Non-pigmented ciliary epithelial cell (primary cell): ENCODE measurements around the gene SNX25.
"Not testable (repeated sequence)": the region's sequence is repeated elsewhere in the genome, so short reads cannot be mapped to it uniquely, and the experiment has no call there.

Source experiments
- DNase-seq: peaks from one replicate; pipeline ENCODE4 v3.0.0-alpha.2; 2010; ENCODE audit warnings: low read depth

Gene SNX25

DNA sequence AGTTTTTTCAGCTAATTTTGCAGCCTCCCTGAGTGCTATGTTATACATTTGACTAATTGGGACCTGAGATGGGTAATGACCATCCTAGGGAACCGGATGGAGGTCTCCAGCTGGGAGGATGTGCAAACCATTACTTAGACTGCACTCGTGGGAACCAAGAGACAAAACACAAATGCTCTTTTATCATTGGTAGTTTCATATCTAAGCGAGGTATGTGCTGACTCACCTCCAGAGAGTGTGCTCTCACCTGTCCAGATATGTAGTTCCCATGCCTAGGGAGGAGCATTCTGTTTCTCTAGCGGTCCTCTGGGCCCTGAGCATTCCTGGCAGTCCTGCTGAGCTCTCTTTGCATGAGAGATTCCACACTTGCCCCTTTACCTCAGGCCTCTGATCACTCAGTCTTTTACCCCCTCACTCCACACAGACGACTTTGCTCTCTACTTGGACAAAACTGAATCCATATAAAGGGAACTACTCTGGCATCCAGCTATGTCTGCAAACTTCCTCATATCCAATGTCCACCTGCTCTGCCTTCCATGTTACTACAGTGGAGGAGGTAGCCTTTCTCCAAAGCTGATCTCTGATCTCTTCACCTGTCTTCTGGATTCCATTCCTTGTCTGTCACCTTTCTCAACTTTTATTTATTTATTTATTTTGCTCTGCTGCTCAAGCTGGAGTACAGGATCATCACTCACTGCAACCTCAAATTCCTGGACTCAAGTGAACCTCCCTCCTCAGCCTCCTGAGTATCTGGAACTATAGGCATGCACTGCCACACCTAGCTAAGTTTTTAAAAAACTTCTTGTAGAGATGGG is 97.9 kb downstream of the SNX25 start:
- DNase-seq: no peak

DNA sequence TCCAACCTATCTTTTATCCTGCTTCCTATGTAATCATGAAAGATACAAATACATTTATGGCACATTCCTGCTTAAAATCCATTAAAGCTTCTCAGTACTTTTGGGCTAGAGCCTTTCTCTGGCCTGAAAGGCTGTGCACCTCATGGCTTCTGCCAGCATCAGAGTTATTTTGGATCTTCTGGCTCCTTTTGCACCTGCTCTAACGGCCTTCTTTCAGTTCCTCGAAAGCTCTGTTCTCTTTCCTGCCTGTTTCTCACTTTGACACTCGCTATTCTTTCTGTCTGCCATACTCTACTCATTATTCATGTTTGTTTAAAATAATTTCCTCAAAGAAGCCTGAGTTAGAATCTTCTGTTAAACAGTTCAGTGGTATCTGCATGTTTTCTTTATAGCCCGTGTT is 100.4 kb downstream of the SNX25 start:
- DNase-seq: no peak

DNA sequence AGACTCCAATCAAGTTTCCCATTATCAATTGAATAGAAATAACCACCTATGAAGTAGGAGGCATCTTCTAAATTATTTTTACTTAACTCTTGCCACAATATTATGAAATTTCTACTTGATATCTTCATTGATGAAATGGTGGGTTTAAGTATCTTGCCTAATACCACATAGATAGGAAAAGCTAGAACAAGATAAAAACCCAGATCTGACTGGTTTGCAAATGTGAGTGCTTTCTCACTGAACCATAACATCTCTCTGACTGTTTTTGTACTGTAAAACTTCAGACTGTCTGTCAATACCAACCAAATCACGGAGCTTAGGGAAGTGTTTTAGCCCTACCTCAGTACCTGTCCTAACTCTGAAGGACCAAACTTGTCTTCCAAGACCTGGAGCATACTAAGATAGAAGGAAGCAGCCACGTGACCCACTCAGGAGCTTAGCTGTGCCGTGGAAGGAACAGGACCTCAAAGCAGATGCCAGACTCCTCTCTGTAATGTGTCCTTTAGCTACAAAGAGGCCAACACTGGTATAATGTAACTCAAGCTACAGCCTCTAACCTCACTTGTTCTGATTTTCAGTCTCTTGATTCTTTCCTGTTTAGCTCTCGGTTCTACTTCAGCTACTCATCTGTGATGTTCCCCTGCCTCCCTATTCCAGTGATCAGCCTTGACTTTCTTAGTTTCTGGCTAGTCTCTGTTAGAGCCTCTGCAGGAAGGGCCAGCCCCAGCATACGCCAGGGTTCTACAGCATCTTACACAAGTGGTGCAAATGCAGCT is 101.9 kb downstream of the SNX25 start:
- DNase-seq: no peak

DNA sequence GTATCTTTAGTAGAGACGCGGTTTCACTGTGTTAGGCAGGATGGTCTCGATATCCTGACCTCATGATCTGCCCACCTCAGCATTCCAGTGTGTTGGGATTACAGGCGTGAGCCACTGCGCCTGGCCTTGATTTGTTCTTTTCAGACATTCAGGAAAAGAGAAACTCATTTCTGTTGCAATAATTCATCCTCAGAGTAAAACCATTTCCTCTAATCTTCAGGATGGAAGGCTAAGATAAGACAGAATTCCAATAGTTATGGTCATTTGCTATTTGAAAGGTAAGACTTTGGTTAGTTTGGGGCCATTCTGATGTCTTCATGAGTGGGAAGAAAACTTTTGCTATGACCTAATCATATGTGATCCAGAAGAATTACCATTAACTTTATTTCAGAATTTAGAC is 103.3 kb downstream of the SNX25 start:
- peak; percentile 58 for DNase-seq

DNA sequence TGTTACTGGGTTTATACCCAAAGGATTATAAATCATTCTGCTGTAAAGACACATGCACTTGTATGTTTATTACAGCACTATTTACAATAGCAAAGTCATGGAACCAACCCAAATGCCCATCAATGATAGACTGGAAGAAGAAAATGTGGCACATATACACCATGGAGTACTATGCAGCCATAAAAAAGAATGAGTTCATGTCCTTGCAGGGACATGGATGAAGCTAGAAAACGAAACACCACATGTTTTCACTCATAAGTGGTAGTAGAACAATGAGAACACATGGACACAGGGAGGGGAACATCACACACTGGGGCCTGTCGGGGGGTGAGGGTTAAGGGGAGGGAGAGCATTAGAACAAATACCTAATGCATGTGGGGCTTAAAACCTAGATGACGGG is 108.1 kb downstream of the SNX25 start:
- not testable (repeated sequence) for DNase-seq

DNA sequence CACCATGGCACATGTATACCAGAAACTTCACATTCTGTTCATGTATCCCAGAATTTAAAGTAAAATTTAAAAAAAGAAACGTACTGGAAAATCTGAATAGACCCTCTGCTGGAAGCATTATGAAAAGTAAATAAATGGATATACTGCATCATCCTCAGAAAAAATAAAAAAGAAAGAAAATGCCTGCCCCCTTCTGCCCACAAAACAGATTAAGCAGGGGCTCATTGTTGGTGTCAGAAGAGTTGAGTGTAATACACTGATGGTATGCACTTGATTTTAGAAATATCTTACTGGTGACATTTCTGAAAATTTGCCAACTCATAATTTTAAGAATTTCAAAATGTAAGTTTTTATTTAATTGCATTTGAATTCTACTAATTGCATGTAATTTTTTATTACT is 108.5 kb downstream of the SNX25 start:
- DNase-seq: no peak

DNA sequence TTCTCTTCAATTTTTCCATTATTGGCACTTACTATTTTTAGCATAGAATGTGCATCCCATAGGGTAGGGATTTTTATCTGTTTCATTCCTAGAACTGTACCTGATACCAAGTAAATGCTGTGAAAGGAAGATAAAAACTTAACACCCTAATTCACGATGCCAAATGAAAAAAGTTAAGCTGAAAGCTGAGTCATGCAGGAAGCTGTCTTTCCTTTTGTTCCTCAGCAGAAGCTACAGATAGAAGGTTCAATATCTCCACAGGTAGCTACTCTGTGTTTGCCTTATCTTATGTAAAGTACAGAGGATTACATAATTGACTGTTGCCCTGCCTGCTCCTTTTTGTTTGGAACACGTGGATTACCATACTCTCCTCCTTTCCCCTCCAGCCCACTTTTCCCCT is 109.3 kb downstream of the SNX25 start:
- DNase-seq: no peak

DNA sequence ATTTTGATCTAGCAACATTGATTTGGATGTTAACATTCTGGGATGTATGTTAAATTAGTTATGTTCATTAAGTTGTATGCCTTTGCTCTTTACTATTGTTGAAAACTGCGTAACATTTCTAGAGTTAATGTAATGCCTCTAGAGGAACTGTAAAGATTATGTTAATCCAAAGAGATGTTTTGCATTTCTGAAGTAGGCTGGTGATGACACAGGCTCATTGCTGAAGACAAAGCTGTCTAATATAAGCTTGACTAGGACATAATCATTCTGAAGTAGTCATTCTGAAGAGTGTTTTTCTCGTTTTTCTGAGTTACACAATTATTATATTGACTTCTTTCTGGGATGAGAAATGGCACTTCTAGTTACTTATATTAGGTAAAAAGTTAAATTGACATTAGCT is 113.4 kb downstream of the SNX25 start:
- DNase-seq: no peak

DNA sequence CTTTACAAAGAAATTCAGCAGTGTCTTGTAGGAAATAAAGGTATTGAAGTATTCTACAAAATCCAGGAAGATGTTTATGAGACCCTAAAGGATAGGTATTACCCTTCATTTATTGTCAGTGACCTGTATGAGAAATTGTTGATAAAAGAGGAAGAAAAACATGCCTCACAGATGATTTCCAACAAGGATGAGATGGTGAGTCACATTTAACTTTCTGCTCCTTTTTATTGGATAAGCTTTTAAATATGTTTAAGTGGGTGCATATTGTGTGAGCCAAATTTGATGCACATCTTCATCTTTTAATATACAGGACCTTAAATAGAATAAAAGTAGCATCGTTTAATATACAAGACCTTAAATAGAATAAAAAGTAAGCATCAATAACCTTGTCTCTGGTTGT is 114.2 kb downstream of the SNX25 start:
- no peak for DNase-seq

DNA sequence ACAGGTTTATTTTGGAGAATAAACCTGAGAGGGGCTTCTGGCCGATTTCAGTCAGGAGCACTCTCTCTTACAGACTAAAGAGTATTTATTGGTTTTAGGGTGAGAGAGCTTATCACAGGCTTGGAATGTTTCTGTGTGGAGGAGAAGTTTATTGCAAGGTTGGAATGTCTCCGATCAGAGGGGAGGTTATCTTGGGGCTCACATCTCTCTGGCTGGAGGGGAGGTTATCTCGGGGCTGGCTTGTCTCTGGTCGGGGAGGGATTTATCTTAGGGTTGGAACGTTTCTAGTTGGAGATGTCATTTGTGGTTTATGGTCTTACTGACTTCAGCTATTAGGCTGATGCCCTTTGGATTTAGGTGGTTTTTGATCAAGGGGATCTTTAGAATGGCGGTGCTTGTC is 115.0 kb downstream of the SNX25 start:
- DNase-seq: not testable (repeated sequence)

DNA sequence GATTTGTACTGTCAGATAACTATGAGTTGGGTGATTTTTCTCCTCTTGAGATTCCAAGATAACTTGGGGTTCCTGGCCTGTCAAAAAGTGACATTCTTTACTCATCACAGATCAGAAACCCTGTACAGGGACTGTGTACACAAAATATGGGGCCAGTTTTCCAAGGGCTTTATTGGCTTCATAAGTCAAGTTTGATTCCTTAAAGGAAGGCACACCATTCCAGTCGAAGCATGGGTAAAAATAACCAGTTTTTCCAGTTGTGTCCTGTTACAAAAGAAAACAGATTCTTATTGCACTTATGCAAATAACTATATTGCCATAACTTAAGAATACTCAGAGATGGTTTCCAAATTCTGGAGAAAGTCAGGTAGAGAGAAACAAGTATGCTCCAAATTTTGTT is 116.3 kb downstream of the SNX25 start:
- not testable (repeated sequence) for DNase-seq

DNA sequence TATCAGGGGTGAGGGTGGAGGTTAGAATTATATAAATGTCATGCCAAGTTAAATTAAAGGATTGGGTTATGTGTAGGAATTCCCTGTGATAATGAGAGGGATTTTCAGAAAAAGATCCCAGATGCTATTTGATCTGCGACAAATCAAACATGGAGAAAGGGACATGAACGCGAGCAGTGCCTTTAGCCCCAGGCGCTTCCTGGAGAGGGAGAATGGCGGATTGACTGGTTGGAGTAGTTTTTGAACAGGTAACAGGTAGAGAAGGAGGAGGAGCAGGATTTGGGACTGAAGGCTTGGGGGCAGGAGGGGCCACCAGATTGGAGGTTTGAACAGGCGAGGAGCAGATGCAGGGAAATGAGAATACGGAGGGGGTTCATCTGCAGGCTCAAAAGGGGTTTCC is 119.2 kb downstream of the SNX25 start:
- DNase-seq: no peak

DNA sequence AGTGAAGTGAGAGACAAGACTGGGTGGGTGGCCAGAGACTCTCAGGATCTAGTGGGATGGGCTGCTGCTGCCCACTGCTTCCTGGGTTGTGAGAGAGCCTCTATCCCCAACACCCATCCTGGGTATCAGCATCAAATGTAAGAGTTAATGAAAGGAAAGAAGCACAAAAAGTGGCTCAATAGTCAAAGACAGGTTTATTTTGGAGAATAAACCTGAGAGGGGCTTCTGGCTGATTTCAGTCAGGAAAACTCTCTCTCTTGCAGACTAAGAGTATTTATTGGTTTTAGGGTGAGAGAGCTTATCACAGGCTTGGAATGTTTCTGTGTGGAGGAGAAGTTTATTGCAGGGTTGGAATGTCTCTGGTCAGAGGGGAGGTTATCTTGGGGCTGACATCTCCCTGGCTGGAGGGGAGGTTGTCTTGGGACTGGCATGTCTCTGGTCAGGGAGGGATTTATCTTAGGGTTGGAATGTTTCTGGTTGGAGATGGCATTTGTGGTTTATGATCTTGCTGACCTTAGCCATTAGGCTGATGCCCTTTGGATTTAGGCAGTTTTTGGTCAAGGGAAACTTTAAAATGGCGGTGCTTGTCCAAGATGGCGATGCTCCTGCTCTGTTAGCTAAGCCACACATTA is 120.6 kb downstream of the SNX25 start:
- DNase-seq: not testable (repeated sequence)

DNA sequence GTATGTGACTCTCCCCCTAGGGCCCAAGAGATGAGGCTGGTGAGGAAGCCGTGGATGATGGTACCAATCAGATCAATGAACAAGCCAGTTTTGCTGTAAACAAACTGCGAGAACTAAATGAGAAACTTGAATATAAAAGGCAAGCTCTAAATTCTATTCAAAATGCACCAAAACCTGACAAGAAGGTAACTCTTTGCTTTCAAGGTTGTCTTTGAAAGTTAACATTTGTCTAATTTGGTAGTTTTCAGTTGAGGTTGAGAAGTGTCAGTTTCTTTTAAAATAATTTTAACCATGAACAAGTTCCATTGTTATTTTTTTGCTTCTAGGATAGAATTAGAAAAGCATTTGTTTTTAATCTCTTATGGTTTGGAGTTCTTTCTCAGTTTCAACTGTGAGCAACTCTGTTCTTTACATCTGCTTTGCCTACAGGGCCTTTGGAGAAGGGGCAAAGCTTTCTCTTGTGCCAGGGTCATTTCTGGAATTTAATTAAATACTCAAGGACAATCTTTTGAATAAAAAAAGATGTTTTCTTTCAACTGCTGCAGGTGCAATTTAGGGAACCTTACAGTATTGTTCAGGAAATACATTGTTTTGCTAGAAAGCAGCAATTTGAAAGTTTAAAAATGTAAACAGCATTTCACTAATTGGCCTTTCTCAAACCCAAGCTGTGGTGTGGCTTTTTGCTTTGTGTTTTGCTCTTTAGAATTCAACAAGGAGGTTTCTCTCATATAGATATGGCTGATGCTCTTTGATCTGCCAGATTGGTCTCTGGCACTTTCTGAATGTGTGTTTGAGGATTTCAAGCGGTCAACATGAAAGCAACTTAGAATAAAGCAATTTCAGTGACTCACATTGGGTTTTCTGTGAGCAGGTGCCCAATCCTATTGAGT is 123.4 kb downstream of the SNX25 start:
- no peak for DNase-seq

DNA sequence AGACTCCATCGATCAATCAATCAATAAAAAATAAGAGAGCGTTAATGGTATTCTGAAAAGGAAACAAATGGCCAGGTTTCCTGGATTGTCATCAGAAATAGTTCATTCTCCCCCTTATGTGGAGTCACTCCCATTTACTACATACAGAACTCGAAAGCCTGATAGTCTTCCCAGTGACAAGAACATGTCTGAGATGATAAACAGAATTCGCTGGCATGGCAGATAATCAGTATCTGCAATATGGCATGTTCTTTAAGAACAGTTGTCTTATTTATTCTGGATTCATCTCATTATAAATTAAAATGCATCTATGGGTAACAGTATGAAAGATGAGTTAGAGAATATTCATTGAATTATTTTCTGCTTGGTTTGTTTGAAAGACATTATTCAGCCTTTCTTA is 124.9 kb downstream of the SNX25 start:
- DNase-seq: no peak

DNA sequence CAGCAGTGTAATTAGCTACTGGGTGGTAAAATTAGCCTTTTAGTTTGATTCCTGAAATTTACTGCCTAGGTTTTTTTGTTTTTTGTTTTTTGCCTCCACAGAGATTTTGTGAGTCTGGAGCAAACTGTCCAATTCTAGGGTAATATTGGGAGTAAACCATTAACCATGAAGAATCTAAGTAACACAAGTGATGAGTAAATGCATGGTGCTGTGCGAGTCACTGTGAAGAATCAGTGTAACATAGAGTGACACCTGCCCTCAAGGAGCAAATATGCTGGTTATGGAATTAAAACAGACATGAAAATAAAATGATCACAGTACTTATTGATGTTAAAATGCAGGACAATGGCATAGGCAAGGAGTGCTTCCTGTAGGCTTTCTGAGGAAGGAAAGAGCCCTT is 126.2 kb downstream of the SNX25 start:
- no peak for DNase-seq

DNA sequence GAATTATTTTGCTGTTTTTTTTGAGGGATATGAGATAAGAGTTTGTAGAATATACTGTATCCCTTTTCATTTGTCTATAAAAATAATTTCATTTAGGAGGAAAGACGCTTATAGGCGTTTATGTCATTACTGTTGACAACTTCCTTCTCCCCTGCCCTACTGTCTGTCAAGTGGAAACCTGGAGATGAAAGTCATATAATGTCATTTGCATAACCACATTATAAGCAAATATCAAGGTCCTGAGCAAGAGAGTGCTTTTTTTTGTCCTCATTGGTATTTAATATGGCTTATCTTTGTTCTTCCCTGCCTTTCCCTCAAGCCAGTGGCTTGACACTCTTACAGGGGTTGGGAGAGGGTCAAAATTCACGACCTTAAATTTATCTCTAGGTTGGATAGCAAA is 130.5 kb downstream of the SNX25 start:
- DNase-seq: no peak

DNA sequence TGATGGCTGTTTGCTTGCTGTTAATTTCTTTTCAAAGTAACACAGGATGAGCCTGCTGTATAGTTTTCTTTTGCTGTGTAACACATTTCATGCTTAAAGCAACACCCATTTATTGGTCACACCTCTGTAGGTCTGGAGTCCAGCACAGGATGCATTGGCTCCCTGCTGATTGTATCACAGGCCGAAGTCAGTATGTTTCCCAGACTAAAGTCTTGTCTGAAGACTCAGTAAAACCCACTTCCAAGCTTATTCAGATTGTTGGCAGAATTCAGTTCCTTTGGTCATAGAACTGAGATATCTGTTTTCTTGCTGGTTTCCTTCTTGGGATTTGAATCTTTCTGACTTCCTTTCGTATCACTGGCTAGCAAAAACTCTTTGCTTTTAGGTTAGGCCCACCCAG is 132.0 kb downstream of the SNX25 start:
- DNase-seq: no peak

DNA sequence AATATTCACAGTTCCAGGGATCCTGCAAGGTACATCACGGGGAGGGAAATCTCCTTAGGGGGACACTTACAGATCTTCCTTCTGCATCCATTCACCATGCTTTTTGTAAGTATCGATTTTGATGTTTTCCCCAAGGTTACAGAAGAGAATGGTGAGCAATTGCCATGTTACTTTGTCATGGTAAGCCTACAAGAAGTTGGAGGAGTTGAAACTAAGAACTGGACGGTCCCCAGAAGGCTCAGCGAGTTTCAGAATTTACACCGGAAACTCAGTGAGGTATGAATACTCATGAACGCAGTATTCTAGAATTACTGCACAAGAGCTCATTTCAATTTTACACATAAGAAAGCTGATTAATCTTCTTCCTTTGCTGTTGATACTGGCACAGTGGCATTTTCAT is 132.4 kb downstream of the SNX25 start:
- no peak for DNase-seq

DNA sequence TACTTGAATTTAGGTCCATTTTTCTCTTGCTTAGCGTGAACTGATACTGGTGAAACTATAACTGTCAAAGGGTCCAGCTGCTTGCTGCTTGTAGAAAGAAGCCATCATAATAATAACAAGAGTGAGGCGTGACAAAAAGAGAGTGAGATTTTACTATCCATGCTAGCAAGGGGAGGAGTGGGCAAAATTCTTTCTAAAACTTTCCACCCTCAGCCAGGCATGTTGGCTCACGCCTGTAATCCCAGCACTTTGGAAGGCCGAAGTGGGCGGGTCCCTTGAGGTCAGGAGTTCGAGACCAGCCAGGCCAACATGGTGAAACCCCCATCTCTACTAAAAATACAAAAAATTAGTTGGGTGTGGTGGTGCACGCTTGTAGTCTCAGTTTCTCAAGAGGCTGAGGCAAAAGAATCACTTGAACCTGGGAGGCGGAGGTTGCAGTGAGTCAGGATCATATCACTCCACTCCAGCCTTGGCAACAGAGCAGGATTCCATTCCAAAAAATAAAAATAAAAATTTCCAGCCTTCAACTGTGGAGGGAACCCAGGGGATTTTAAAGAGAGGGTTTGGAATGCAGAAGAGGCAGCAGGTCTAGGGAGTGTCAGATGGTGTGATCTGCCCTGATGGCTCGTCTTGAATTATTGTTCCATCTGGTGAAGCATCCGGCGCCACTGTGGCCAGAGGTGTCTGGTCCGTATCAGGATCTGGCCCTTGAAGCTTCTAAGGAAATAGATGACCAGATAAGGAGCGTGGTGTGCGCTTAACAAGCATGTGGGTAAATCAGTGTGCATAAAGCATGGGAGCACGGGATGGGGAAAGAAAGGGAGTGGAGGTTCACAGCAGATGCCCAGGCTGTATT is 134.6 kb downstream of the SNX25 start:
- DNase-seq: no peak
